ENCODE measurements around the gene PUM2. TPM values are rescaled to one million over a fixed set of nuclear protein-coding genes. Genes with fewer than 3 reads are reported as not detected.
A peak's percentile ranks its signal among the peaks of the same experiment; 100 is the strongest.

Gene PUM2
- total and polyA plus RNA-seq, 2 of the 13 experiments (the other 11 are each of a cell fraction or from before 2014, with no cell fraction given), result 69.6 to 69.8 TPM

GRCh38 chr2:20350041-20350712 lies 467 bp downstream of the PUM2 start (continued):
- no peak for TF ChIP-seq ZNF512 (CRISPR knock-in tag; IDR thresholded peaks at IDR 0.05)
- no peak for TF ChIP-seq ZNF775 (CRISPR knock-in tag; IDR thresholded peaks at IDR 0.05; ENCODE audit: borderline replicate concordance)
- TF ChIP-seq, protein P1, sequence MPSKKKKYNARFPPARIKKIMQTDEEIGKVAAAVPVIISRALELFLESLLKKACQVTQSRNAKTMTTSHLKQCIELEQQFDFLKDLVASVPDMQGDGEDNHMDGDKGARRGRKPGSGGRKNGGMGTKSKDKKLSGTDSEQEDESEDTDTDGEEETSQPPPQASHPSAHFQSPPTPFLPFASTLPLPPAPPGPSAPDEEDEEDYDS (CRISPR knock-in tag; IDR thresholded peaks at IDR 0.05), result no peak
- peak; percentile 11; the same call in 1 of the 2 replicates for TF ChIP-seq PITX1 (CRISPR knock-in tag; IDR thresholded peaks at IDR 0.05)
- no peak for TF ChIP-seq ZSCAN12 (CRISPR knock-in tag; IDR thresholded peaks at IDR 0.05)
- peak; percentile 31 to 54; a peak in 3 of 4 replicates for TF ChIP-seq POLR2A (IDR thresholded peaks at IDR 0.05; ENCODE audit: insufficient read depth in 1 of 2, low read depth in 2 of 2, low read length in 2 of 2)
- TF ChIP-seq ADNP (CRISPR knock-in tag; IDR thresholded peaks at IDR 0.05), result 0 out of 2 replicates have a peak, but pooled peaks have one; percentile 25
- TF ChIP-seq, protein P2, sequence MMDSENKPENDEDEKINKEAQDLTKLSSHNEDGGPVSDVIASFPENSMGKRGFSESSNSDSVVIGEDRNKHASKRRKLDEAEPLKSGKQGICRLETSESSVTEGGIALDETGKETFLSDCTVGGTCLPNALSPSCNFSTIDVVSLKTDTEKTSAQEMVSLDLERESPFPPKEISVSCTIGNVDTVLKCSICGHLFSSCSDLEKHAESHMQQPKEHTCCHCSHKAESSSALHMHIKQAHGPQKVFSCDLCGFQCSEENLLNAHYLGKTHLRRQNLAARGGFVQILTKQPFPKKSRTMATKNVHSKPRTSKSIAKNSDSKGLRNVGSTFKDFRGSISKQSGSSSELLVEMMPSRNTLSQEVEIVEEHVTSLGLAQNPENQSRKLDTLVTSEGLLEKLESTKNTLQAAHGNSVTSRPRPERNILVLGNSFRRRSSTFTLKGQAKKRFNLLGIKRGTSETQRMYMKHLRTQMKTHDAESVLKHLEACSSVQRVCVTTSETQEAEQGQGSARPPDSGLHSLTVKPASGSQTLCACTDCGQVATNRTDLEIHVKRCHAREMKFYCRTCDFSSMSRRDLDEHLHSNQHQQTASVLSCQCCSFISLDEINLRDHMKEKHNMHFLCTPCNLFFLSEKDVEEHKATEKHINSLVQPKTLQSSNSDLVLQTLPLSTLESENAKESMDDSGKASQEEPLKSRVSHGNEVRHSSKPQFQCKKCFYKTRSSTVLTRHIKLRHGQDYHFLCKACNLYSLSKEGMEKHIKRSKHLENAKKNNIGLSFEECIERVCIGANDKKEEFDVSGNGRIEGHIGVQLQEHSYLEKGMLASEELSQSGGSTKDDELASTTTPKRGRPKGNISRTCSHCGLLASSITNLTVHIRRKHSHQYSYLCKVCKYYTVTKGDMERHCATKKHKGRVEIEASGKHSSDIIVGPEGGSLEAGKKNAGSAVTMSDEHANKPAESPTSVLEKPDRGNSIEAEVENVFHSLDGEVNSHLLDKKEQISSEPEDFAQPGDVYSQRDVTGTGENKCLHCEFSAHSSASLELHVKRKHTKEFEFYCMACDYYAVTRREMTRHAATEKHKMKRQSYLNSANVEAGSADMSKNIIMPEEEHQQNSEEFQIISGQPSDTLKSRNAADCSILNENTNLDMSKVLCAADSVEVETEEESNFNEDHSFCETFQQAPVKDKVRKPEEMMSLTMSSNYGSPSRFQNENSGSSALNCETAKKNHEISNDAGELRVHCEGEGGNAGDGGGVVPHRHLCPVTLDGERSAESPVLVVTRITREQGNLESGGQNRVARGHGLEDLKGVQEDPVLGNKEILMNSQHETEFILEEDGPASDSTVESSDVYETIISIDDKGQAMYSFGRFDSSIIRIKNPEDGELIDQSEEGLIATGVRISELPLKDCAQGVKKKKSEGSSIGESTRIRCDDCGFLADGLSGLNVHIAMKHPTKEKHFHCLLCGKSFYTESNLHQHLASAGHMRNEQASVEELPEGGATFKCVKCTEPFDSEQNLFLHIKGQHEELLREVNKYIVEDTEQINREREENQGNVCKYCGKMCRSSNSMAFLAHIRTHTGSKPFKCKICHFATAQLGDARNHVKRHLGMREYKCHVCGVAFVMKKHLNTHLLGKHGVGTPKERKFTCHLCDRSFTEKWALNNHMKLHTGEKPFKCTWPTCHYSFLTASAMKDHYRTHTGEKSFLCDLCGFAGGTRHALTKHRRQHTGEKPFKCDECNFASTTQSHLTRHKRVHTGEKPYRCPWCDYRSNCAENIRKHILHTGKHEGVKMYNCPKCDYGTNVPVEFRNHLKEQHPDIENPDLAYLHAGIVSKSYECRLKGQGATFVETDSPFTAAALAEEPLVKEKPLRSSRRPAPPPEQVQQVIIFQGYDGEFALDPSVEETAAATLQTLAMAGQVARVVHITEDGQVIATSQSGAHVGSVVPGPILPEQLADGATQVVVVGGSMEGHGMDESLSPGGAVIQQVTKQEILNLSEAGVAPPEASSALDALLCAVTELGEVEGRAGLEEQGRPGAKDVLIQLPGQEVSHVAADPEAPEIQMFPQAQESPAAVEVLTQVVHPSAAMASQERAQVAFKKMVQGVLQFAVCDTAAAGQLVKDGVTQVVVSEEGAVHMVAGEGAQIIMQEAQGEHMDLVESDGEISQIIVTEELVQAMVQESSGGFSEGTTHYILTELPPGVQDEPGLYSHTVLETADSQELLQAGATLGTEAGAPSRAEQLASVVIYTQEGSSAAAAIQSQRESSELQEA (CRISPR knock-in tag; IDR thresholded peaks at IDR 0.05; ENCODE audit: not compliant biosample characterization), result no peak
- TF ChIP-seq NR3C1 (CRISPR knock-in tag; IDR thresholded peaks at IDR 0.05), result 0 out of 2 replicates have a peak, but pooled peaks have one; percentile 76
- 0 out of 2 replicates have a peak, but pooled peaks have one; percentile 21 for TF ChIP-seq MTF2 (CRISPR knock-in tag; IDR thresholded peaks at IDR 0.05; ENCODE audit: borderline replicate concordance)
- no peak for TF ChIP-seq ARNT (IDR thresholded peaks at IDR 0.05)
- TF ChIP-seq GABPB1 (CRISPR knock-in tag; IDR thresholded peaks at IDR 0.05), result peak; percentile 81
- no peak for TF ChIP-seq ZNF790 (CRISPR knock-in tag; IDR thresholded peaks at IDR 0.05; ENCODE audit: borderline replicate concordance)
- TF ChIP-seq SOX13 (IDR thresholded peaks at IDR 0.05), result no peak
- TF ChIP-seq SOX13 (CRISPR knock-in tag; conservative IDR thresholded peaks at IDR 0.05 in 1 of 2, IDR thresholded peaks at IDR 0.05 in 1 of 2), result peak in 1 of 2 experiments; percentile 27; a peak in 1 of 4 replicates
- TF ChIP-seq, protein P3, sequence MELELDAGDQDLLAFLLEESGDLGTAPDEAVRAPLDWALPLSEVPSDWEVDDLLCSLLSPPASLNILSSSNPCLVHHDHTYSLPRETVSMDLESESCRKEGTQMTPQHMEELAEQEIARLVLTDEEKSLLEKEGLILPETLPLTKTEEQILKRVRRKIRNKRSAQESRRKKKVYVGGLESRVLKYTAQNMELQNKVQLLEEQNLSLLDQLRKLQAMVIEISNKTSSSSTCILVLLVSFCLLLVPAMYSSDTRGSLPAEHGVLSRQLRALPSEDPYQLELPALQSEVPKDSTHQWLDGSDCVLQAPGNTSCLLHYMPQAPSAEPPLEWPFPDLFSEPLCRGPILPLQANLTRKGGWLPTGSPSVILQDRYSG (CRISPR knock-in tag; IDR thresholded peaks at IDR 0.05), result no peak; the same call in 1 of the 2 replicates
- TF ChIP-seq U2AF2 (IDR thresholded peaks at IDR 0.05; ENCODE audit: low read depth, low read length), result no peak
- TF ChIP-seq MBD4 (IDR thresholded peaks at IDR 0.05; ENCODE audit: borderline replicate concordance, low read length), result no peak
- TF ChIP-seq MXI1 (IDR thresholded peaks at IDR 0.05; ENCODE audit: borderline replicate concordance, low read depth, low read length), result peak; percentile 61; the same call in 1 of the 3 replicates
- TF ChIP-seq ZNF879 (CRISPR knock-in tag; IDR thresholded peaks at IDR 0.05), result no peak
